Ovary (tissue), 9 donors: Measurements from ENCODE around the gene DISC1. TPM values are rescaled to one million over a fixed set of nuclear protein-coding genes. Genes with fewer than 3 reads are reported as not detected.

Experiments used
- DNase-seq, 5 donors: peaks; one replicate each; pipeline ENCODE4 v3.0.0-alpha.2; 2019 to 2020
- H3K27ac ChIP-seq, 2 donors: fragments of 200-600 bp; one replicate each; pipeline versions ENCODE4 v1.5.1 to v1.8.0; 2019 to 2022
- H3K27me3 ChIP-seq: fragments of 200-600 bp; one replicate; pipeline ENCODE4 v1.8.0; 2022
- H3K36me3 ChIP-seq: fragments of 200-600 bp; sonication (generic); one replicate; pipeline ENCODE4 v1.5.1; 2019
- H3K4me1 ChIP-seq: one replicate; pipeline ENCODE4 v1.8.1; 2013; ENCODE audit warnings: mild to moderate bottlenecking, moderate library complexity; ENCODE audit not compliant: insufficient read depth
- H3K4me3 ChIP-seq: fragments of 200-600 bp; sonication (generic); one replicate; pipeline ENCODE4 v1.5.1; 2017
- H3K9me3 ChIP-seq, 2 donors: fragments of 200-600 bp in 1 of 2; sonication (generic) in 1 of 2; one replicate each; pipeline versions ENCODE4 v1.5.1 to v1.8.1; 2013 to 2019; ENCODE audit warnings: mild to moderate bottlenecking in 1 of 2, moderate library complexity in 1 of 2
- EP300 ChIP-seq: sonication (generic); formaldehyde crosslinking; IDR thresholded peaks from one replicate; pipeline ENCODE4 v1.6.1; 2017; ENCODE audit warnings: antibody characterized with exemption
- POLR2A ChIP-seq: fragments of 450-650 bp; IDR thresholded peaks from one replicate; pipeline ENCODE4 v1.6.1; 2017; ENCODE audit warnings: antibody characterized with exemption, mild to moderate bottlenecking, moderate library complexity
- WGBS, 3 donors: extraction: QIAGEN DNeasy Blood & Tissue Kit in 1 of 3; methylation state at CpG; one replicate each; pipeline versions ENCODE4 v1.1.5 to v1.1.7; 2013 to 2017; 5-methylcytosine and 5-hydroxymethylcytosine counted together
- intact Hi-C, 4 donors: fragments of 100-400 bp; cut with DNase I; formaldehyde crosslinking; loops; one replicate each; pipeline versions ENCODE4 v1.11.0 to v1.15.1; 2022 to 2023
- polyA plus RNA-seq, 2 donors: library from polyadenylated mRNA; stranded (reverse); fragments of 200-250 nt in 1 of 2; fragments of 350-450 nt in 1 of 2; fragmentation: Illumina TruSeq in 1 of 2; extraction: RNeasy Lipid Tissue Mini Kit (QIAGEN cat#74804) in 1 of 2; gene quantifications; one replicate each; pipeline ENCODE4 v1.2.3, GENCODE V29; 2013 to 2014
- total RNA-seq, 7 donors: library from RNA; depleted of rRNA in 2 of 7; stranded (reverse); fragments of >200 nt in 2 of 7; fragmentation: NEBNext Ultra II Directional in 3 of 7; extraction: Animal tissue kit (Norgen Biotek cat#: 25700) in 3 of 7; gene quantifications; one replicate each; pipeline versions ENCODE4 v1.1.0 to v1.2.4, GENCODE V29; 2016 to 2023
- TF ChIP-seq, protein P1 (sequence below), 3 donors: fragments of 450-650 bp in 2 of 3; fragments of 200-600 bp in 1 of 3; IDR thresholded peaks; one replicate each; pipeline versions ENCODE4 v1.5.1 to v1.8.0; 2016 to 2022; ENCODE audit warnings: antibody characterized with exemption in 3 of 3, mild to moderate bottlenecking in 1 of 3
- donor health status: DM: no; HTN: no; CAD: no; lungs with moderate emphysema.
- donor health status: DM: no; HTN: no; CAD: no.
- donor health status: Bipolar disorder and iron deficiency.
- donor health status: DM: yes; HTN: yes; CAD: no.
- donor health status: DM: no; HTN: no; CAD: no.
- donor health status: DM: yes; HTN: yes; CAD: no.

Gene DISC1
- total and polyA plus RNA-seq, 9 donors: 3.0 to 24.3 (median 13.0) TPM

DNA sequence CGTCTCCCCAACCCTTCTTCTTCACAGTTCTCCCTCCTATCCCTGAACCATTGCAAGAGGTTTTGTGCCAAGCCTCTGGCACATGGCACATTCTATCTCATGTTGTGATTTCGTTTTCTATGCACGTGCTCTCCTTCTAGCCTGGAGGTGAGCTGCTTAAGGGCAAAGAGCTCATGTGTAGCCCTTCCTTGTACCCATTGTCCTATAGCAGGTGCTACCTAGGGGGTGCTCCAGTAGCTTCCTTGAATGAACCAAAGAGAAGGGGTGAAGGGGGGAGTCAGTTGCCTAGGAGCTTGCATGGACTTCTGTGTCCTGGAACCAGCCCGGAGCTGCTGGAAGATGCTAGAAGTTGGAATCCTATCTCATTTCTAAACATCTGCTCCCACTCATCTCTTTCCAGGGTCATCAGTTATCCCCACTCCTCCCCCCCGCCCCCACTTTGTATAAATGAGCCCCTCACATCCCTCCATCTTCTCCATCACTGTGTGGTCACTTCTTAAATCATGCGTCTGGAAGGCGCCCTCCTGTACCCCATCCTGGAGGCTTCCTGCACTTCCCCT is 535 bp upstream of the DISC1 start:
- WGBS, 3 donors: 2 to 4% (median 3%) methylated on average over 7 of the region's 7 CpGs
- H3K27ac ChIP-seq: peak overlapping the region in 1 of 2 donors; percentile 86
- no peaks in the 10 kb centered on the region for H3K27me3 ChIP-seq
- intact Hi-C loops: no loop called here
- peak overlapping the region; percentile 52 for H3K4me3 ChIP-seq
- no peaks in the 10 kb centered on the region for H3K9me3 ChIP-seq
- TF ChIP-seq, protein P1, sequence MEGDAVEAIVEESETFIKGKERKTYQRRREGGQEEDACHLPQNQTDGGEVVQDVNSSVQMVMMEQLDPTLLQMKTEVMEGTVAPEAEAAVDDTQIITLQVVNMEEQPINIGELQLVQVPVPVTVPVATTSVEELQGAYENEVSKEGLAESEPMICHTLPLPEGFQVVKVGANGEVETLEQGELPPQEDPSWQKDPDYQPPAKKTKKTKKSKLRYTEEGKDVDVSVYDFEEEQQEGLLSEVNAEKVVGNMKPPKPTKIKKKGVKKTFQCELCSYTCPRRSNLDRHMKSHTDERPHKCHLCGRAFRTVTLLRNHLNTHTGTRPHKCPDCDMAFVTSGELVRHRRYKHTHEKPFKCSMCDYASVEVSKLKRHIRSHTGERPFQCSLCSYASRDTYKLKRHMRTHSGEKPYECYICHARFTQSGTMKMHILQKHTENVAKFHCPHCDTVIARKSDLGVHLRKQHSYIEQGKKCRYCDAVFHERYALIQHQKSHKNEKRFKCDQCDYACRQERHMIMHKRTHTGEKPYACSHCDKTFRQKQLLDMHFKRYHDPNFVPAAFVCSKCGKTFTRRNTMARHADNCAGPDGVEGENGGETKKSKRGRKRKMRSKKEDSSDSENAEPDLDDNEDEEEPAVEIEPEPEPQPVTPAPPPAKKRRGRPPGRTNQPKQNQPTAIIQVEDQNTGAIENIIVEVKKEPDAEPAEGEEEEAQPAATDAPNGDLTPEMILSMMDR (IDR thresholded peaks at IDR 0.05): no peak
- TF ChIP-seq EP300: no peak
- H3K4me1 ChIP-seq: peaks cover 8% of the 10 kb centered on the region
- DNase-seq: no peak
- H3K36me3 ChIP-seq: no peaks in the 10 kb centered on the region

DNA sequence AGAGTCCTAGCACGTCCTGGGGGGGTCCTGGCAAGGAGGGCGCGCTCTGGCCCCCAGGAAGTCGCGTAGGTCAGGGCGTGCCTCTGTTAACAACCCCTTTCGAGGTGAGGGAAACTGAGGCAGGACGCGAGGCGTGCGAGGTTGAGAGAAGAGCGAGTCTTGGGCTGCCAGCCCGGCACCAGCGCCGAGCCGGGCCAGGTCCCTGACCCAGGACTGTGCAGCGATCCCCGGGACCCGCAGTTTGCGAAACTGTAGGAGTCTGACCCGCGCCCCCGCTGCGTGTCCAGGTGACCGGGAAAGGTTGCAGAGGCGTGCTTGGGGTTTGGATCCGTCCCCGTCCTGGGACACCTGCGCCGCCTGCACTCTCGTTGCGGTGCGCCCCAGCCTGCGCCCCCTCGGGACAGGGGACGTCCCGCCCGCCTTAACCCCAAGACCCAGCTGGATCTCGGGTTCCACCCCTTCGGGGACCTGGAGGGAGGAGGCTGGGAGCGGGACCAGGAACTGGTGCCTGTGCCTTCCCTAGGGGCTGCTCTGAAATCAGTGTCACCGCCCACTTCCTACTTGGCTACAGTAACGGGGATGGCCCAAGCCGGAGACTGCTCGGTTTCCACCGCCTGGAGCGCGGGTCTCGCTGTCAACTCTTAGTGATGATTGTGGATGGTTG is 493 bp downstream of the DISC1 start:
- H3K27me3 ChIP-seq: no peaks in the 10 kb centered on the region
- 1 to 2% (median 2%) methylated on average over 39 to 49 of the region's 49 CpGs for WGBS, 3 donors
- H3K36me3 ChIP-seq: no peaks in the 10 kb centered on the region
- peak overlapping the region; percentile 52 for H3K4me3 ChIP-seq
- DNase-seq: peak in 4 of 5 donors; percentile 48 to 59 (median 57)
- TF ChIP-seq, protein P1 (IDR thresholded peaks at IDR 0.05): no peak
- TF ChIP-seq POLR2A (no peak), EP300 (no peak)
- H3K27ac ChIP-seq: peak overlapping the region; percentile 68 to 86
- H3K4me1 ChIP-seq: peaks cover 8% of the 10 kb centered on the region
- no peaks in the 10 kb centered on the region for H3K9me3 ChIP-seq
- intact Hi-C loops: no loop called here

DNA sequence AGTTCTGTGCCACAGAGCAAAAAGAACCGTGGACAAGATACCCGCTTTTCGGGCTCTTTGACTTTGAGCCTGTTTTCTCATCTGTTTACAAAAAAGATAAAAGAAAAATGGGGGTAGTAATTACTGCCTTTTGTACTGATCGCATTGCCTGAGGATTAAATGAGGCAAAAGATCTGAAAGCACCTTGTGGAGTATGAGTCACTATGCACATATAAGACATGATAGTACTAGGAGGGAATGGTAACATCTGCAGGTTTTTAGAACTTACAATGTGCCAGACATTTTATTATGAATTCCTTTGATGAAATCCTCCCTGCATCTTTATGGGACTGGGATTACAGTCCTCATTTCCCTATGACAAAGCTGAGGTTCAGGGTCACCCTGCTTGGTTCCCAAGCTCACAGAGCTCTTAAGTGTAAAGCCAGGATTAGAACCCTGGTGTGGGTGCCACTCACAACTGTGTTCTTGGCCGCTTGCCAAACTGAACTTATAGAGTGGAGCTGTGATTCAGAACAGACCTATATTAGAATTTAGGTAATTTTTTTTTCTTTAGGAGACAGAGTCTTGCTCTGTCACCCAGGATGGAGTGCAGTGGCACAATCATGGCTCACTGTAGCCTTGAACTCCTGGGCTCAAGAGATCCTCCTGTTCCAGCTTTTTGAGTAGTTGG is 1.8 kb downstream of the DISC1 start:
- WGBS, 3 donors: 20 to 36% (median 20%) methylated on average over 5 of the region's 5 CpGs
- peak in 1 of 5 donors; percentile 49 for DNase-seq
- H3K27me3 ChIP-seq: no peaks in the 10 kb centered on the region
- H3K4me3 ChIP-seq: no peak overlapping the region
- no peaks in the 10 kb centered on the region for H3K36me3 ChIP-seq
- TF ChIP-seq, protein P1 (IDR thresholded peaks at IDR 0.05): no peak
- TF ChIP-seq POLR2A: no peak
- no peak for TF ChIP-seq EP300
- intact Hi-C loops: no loop called here
- H3K9me3 ChIP-seq: no peaks in the 10 kb centered on the region
- H3K27ac ChIP-seq: peak overlapping the region in 1 of 2 donors; percentile 86
- peaks cover 8% of the 10 kb centered on the region for H3K4me1 ChIP-seq

DNA sequence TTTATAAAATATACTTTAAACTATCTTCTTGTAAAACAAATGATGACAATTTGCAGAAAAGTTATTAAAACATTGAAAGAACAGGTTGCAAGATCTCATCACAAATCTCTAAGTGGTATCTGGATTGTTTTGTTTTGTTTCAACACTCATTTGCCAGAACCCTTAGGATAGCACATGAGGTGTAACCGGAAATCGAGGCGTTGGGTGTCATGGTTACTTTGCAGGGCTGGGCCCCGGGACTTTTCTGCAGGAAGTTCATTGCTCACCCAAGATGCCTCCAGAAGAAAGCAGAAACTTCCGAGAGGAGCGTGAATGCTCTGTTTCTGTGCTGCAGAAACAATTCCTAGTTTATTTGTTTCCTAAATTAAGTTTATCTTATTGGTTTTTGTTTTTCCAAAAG is 2.5 kb downstream of the DISC1 start:
- Histone ChIP-seq H3K9me3 (no peaks in the 10 kb centered on the region), H3K36me3 (no peaks in the 10 kb centered on the region), H3K4me3 (no peak overlapping the region), H3K27me3 (no peaks in the 10 kb centered on the region), H3K27ac (no peak overlapping the region), H3K4me1 (peaks cover 8% of the 10 kb centered on the region)
- DNase-seq: peak in 1 of 5 donors; percentile 26
- whole genome bisulfite sequencing, 3 donors: 21 to 42% (median 27%) methylated on average over 6 of the region's 6 CpGs
- TF ChIP-seq, protein P1 (IDR thresholded peaks at IDR 0.05): no peak
- TF ChIP-seq EP300: no peak
- TF ChIP-seq POLR2A: no peak
- intact Hi-C loops: no loop called here
